Measurements from ENCODE around the gene FAM3B.

The FAM3B gene

GRCh38 chr21:41399246-41399800 is 82.7 kb downstream of the FAM3B start:
- no peak for DNase-seq

- no peak for DNase-seq
Observed at GRCh38 chr21:41402231-41402630, 85.6 kb downstream of the FAM3B start.

DNA sequence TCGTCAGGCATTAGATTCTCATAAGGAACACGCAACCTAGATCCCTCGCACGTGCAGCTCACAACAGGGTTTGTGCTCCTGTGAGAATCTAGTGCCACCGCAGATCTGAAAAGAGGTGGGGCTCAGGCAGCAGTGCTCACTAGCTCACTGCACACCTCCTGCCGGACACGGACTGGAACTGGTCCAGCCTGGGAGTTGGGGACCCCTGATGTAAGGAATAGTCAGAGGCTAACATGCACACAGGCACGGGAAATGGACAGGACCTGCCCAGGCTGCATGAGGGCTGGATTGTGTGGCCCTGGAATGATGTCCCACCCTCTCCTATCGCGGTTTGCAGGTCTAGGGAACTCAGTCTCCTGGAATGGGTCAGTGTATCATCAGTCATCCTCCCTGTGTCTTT is 86.2 kb downstream of the FAM3B start:
- no peak for DNase-seq

- DNase-seq = no peak
Observed at GRCh38 chr21:41403331-41403730, 86.7 kb downstream of the FAM3B start.

GRCh38 chr21:41403966-41404365 is 87.4 kb downstream of the FAM3B start:
- no peak for DNase-seq

GRCh38 chr21:41405321-41405720 is 88.7 kb downstream of the FAM3B start:
- DNase-seq = no peak

DNA sequence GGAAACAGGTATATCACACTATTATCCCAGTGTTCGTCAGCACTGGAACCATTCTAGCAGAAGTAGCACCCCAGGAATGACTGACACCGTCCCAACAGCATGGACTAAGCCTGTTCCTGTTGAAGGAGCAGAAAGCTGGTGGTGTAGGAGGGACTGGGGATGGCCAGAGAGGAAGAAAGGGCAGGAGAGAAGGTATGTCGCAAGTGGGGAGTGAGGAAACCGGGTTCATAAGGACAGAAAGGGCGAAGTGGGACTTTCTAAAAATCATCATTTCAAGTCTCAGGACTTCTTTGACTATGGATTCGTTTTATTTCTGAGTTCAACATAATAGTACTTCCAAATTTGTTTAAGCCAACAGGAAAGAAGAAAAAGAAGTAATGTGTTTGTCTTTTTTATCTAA is 89.7 kb downstream of the FAM3B start:
- no peak for DNase-seq
